Measurements from ENCODE around the gene KCNQ1. TPM values are rescaled to one million over a fixed set of nuclear protein-coding genes. Genes with fewer than 3 reads are reported as not detected.

KCNQ1 gene
- polyA plus RNA-seq, 1 donor (not counting 4 experiments of a cell fraction or from before 2014, with no cell fraction given) = not detected

- Histone ChIP-seq H3K79me2 (ENCODE audit: control insufficient read depth, insufficient read depth, low read length) (no peaks in the 10 kb centered on the region), H3K9me3 (ENCODE audit: control insufficient read depth, low read depth, low read length) (no peaks in the 10 kb centered on the region), H3K4me1 (ENCODE audit: control insufficient read depth, extremely low read depth, insufficient read depth, low read length) (no peaks in the 10 kb centered on the region), H3K9me1 (ENCODE audit: control insufficient read depth, extremely low read depth, insufficient read depth, low read length) (no peaks in the 10 kb centered on the region), H4K20me1 (ENCODE audit: control insufficient read depth, extremely low read depth, insufficient read depth, low read length) (no peaks in the 10 kb centered on the region), H3K36me3 (ENCODE audit: control insufficient read depth in 2 of 2, extremely low read depth in 1 of 2, insufficient read depth in 2 of 2, low read length in 2 of 2) (no peaks in the 10 kb centered on the region), H2AFZ (ENCODE audit: control insufficient read depth, low read length) (no peak overlapping the region), H3K4me2 (ENCODE audit: control insufficient read depth, extremely low read depth, insufficient read depth, low read depth, low read length) (no peak overlapping the region), H3K4me3 (ENCODE audit: control insufficient read depth in 2 of 3, extremely low read depth in 1 of 3, insufficient read depth in 2 of 3, low read depth in 1 of 3, low read length in 3 of 3) (no peak overlapping the region), H3K27ac (ENCODE audit: control insufficient read depth, insufficient read depth, low read length) (no peak overlapping the region), H3K27me3 (ENCODE audit: control insufficient read depth, extremely low read depth, insufficient read depth, low read length) (no peaks in the 10 kb centered on the region), H3K9ac (ENCODE audit: control insufficient read depth, extremely low read depth, insufficient read depth, low read length) (no peak overlapping the region)
- dilution Hi-C loops (cut with MboI; ENCODE audit: extremely low pct_ligation_motif_present, low sequenced_read_pairs) = no loop called here
- TF ChIP-seq CTCF (optimal IDR thresholded peaks at IDR 0.05 in 1 of 3, IDR thresholded peaks at IDR 0.05 in 1 of 3, conservative IDR thresholded peaks at IDR 0.05 in 1 of 3; ENCODE audit: extremely low read depth in 1 of 3, insufficient read depth in 2 of 3, low read length in 3 of 3) (no peak), EZH2 (IDR thresholded peaks at IDR 0.05; ENCODE audit: low read length) (no peak)
- FAIRE-seq (no peak), DNase-seq (ENCODE audit: low read depth, low spot score) (no peak)
Measured at GRCh38 chr11:2563213-2564007, 118.6 kb downstream of the KCNQ1 start.

GRCh38 chr11:2564008-2564530 lies 119.3 kb downstream of the KCNQ1 start:
- H3K4me2 ChIP-seq (ENCODE audit: control insufficient read depth, extremely low read depth, insufficient read depth, low read depth, low read length) = no peak overlapping the region
- TF ChIP-seq CTCF (optimal IDR thresholded peaks at IDR 0.05 in 1 of 3, IDR thresholded peaks at IDR 0.05 in 1 of 3, conservative IDR thresholded peaks at IDR 0.05 in 1 of 3; ENCODE audit: extremely low read depth in 1 of 3, insufficient read depth in 2 of 3, low read length in 3 of 3) (no peak), EZH2 (IDR thresholded peaks at IDR 0.05; ENCODE audit: low read length) (no peak)
- no peak overlapping the region for H3K27ac ChIP-seq (ENCODE audit: control insufficient read depth, insufficient read depth, low read length)
- H3K36me3 ChIP-seq (ENCODE audit: control insufficient read depth in 2 of 2, extremely low read depth in 1 of 2, insufficient read depth in 2 of 2, low read length in 2 of 2) = no peaks in the 10 kb centered on the region
- no peaks in the 10 kb centered on the region for H3K9me3 ChIP-seq (ENCODE audit: control insufficient read depth, low read depth, low read length)
- H2AFZ ChIP-seq (ENCODE audit: control insufficient read depth, low read length) = no peak overlapping the region
- H3K9me1 ChIP-seq (ENCODE audit: control insufficient read depth, extremely low read depth, insufficient read depth, low read length) = no peaks in the 10 kb centered on the region
- no peaks in the 10 kb centered on the region for H3K27me3 ChIP-seq (ENCODE audit: control insufficient read depth, extremely low read depth, insufficient read depth, low read length)
- H3K4me3 ChIP-seq (ENCODE audit: control insufficient read depth in 2 of 3, extremely low read depth in 1 of 3, insufficient read depth in 2 of 3, low read depth in 1 of 3, low read length in 3 of 3) = no peak overlapping the region
- H4K20me1 ChIP-seq (ENCODE audit: control insufficient read depth, extremely low read depth, insufficient read depth, low read length) = no peaks in the 10 kb centered on the region
- FAIRE-seq (no peak), DNase-seq (ENCODE audit: low read depth, low spot score) (no peak)
- dilution Hi-C loops (cut with MboI; ENCODE audit: extremely low pct_ligation_motif_present, low sequenced_read_pairs) = no loop called here
- H3K9ac ChIP-seq (ENCODE audit: control insufficient read depth, extremely low read depth, insufficient read depth, low read length) = no peak overlapping the region
- H3K79me2 ChIP-seq (ENCODE audit: control insufficient read depth, insufficient read depth, low read length) = no peaks in the 10 kb centered on the region
- H3K4me1 ChIP-seq (ENCODE audit: control insufficient read depth, extremely low read depth, insufficient read depth, low read length) = no peaks in the 10 kb centered on the region

Data from keratinocyte (primary cell).